H1 (cell line): ENCODE measurements around the gene GTF3C5. TPM values are rescaled to one million over a fixed set of nuclear protein-coding genes. Genes with fewer than 3 reads are reported as not detected.
A peak's percentile ranks its signal among the peaks of the same experiment; 100 is the strongest.

Source experiments
- BACH1 ChIP-seq: IDR thresholded peaks from 2 replicates; pipeline ENCODE4 v1.6.1; 2012; ENCODE audit warnings: low read length, improper control_type of control experiment
- CHD2 ChIP-seq: IDR thresholded peaks from 2 replicates; pipeline ENCODE4 v1.6.1; 2012; ENCODE audit warnings: low read length, improper control_type of control experiment
- CTBP2 ChIP-seq: IDR thresholded peaks from 2 replicates; pipeline ENCODE4 v1.7.0; 2011; ENCODE audit warnings: borderline replicate concordance, mild to moderate bottlenecking, moderate library complexity, mixed read lengths, low read length; ENCODE audit not compliant: insufficient read depth, insufficient read length
- RBBP5 ChIP-seq: IDR thresholded peaks from 2 replicates; pipeline ENCODE4 v1.7.1; 2012; ENCODE audit warnings: low read depth, mild to moderate bottlenecking, inconsistent platforms, low read length, moderate library complexity, borderline replicate concordance
- TBP ChIP-seq: IDR thresholded peaks from 2 replicates; pipeline ENCODE4 v1.6.1; 2011; ENCODE audit warnings: low read depth, low read length, improper control_type of control experiment
- YY1 ChIP-seq: IDR thresholded peaks from 2 replicates; pipeline ENCODE4 v1.6.1; 2011; ENCODE audit warnings: low read depth, mild to moderate bottlenecking, low read length
- polyA plus RNA-seq, 7 experiments: library from polyadenylated mRNA; depleted of rRNA in 3 of 7; stranded (reverse) in 5 of 7; unstranded in 2 of 7; fragments of >200 nt in 5 of 7; fragments of 200-250 nt in 2 of 7; gene quantifications; 1 replicate in 5 of 7; 2 replicates in 1 of 7; 4 replicates in 1 of 7; pipeline versions ENCODE4 v1.2.1 to v1.2.3, GENCODE V29; 2011 to 2013; ENCODE audit warnings: missing spikeins in 2 of 7, mixed read lengths in 2 of 7
- total RNA-seq: library from RNA; stranded (reverse); fragmentation: NEBNext Ultra II Directional; extraction: Animal tissue kit (Norgen Biotek cat#: 25700); gene quantifications from 2 replicates; pipeline ENCODE4 v1.2.1, GENCODE V29; 2021
- TF ChIP-seq, protein P1 (sequence below): IDR thresholded peaks from 2 replicates; pipeline ENCODE4 v1.6.1; 2012; ENCODE audit warnings: inconsistent platforms

GTF3C5 gene
- total and polyA plus RNA-seq, 2 of the 8 experiments (the other 6 are each of a cell fraction or from before 2014, with no cell fraction given): 78.7 to 87.1 TPM

DNA sequence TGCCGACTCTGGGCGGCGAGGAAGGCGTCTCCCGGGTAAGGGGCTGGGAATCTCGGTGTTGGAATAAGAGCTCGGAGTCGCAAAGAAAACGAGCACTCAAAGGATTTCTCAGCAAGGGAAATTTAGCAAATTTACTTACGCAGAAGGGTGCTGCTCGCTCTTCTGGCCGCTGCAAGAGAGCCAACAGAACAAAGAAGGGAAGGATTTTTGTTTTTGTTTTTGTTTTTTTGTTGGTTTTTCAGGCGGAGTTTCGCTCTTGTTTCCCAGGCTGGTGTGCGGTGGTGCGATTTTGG, 279 bp downstream of the GTF3C5 start (continued):
- TF ChIP-seq RBBP5: 0 out of 2 replicates have a peak, but pooled peaks have one; percentile 21
- no peak for TF ChIP-seq CHD2
- TF ChIP-seq BACH1: no peak
- TF ChIP-seq TBP: no peak
- TF ChIP-seq, protein P1, sequence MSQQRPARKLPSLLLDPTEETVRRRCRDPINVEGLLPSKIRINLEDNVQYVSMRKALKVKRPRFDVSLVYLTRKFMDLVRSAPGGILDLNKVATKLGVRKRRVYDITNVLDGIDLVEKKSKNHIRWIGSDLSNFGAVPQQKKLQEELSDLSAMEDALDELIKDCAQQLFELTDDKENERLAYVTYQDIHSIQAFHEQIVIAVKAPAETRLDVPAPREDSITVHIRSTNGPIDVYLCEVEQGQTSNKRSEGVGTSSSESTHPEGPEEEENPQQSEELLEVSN: no peak
- no peak for TF ChIP-seq YY1
- no peak for TF ChIP-seq CTBP2
- TF ChIP-seq, all 59 proteins: peak for 4
